Neural progenitor cell (in vitro differentiated cells): ENCODE data around the gene LRRTM4. TPM values are rescaled to one million over a fixed set of nuclear protein-coding genes. Genes with fewer than 3 reads are reported as not detected.

Experiments
- DNase-seq: peaks from one replicate; pipeline ENCODE4 v3.0.0-alpha.2; 2016; ENCODE audit warnings: low spot score
- H2AFZ ChIP-seq: fragments of 200-600 bp; sonication (generic); replicated peaks from 2 replicates; pipeline ENCODE4 v1.6.1; 2016; ENCODE audit warnings: antibody characterized with exemption
- H3F3A ChIP-seq: fragments of 200-600 bp; sonication (generic); 2 replicates; pipeline ENCODE4 v1.6.1; 2016; ENCODE audit warnings: antibody characterized with exemption, low read depth
- H3K27ac ChIP-seq: fragments of 200-600 bp; sonication (generic); 2 replicates; pipeline ENCODE4 v1.5.1; 2016; ENCODE audit warnings: mild to moderate bottlenecking
- H3K27me3 ChIP-seq: fragments of 200-600 bp; sonication (generic); 2 replicates; pipeline ENCODE4 v1.6.1; 2016; ENCODE audit warnings: mild to moderate bottlenecking, moderate library complexity
- H3K36me3 ChIP-seq: fragments of 200-600 bp; sonication (generic); 2 replicates; pipeline ENCODE4 v1.5.1; 2016
- H3K4me1 ChIP-seq: fragments of 200-600 bp; sonication (generic); 2 replicates; pipeline ENCODE4 v1.6.1; 2016; ENCODE audit warnings: mixed run types
- H3K4me2 ChIP-seq: fragments of 200-600 bp; sonication (generic); 2 replicates; pipeline ENCODE4 v1.6.1; 2016
- H3K4me3 ChIP-seq: fragments of 200-600 bp; sonication (generic); 2 replicates; pipeline ENCODE4 v1.5.1; 2016
- H3K79me2 ChIP-seq: fragments of 200-600 bp; sonication (generic); 2 replicates; pipeline ENCODE4 v1.6.1; 2016; ENCODE audit warnings: low read depth
- H3K9ac ChIP-seq: fragments of 200-600 bp; sonication (generic); 2 replicates; pipeline ENCODE4 v1.6.1; 2016
- H3K9me3 ChIP-seq: fragments of 200-600 bp; sonication (generic); 2 replicates; pipeline ENCODE4 v1.5.1; 2016; ENCODE audit warnings: low read depth
- H4K20me1 ChIP-seq: fragments of 200-600 bp; sonication (generic); 2 replicates; pipeline ENCODE4 v1.6.1; 2016; ENCODE audit warnings: low read depth
- H3K27ac Mint-ChIP-seq: 3 replicates; pipeline ENCODE4 v1.8.0; 2021; ENCODE audit warnings: mixed read lengths
- H3K27me3 Mint-ChIP-seq: 2 replicates; pipeline ENCODE4 v1.8.0; 2022; ENCODE audit warnings: low read depth, mild to moderate bottlenecking, inconsistent platforms, moderate library complexity, mixed read lengths; ENCODE audit not compliant: insufficient read depth
- H3K36me3 Mint-ChIP-seq: 3 replicates; pipeline ENCODE4 v1.8.0; 2021; ENCODE audit warnings: mixed read lengths
- H3K4me1 Mint-ChIP-seq: 3 replicates; pipeline ENCODE4 v1.8.0; 2021; ENCODE audit warnings: mixed read lengths
- H3K4me3 Mint-ChIP-seq: 3 replicates; pipeline ENCODE4 v1.8.0; 2021; ENCODE audit warnings: mild to moderate bottlenecking, moderate library complexity, mixed read lengths
- H3K9me3 Mint-ChIP-seq: 3 replicates; pipeline ENCODE4 v1.8.0; 2020; ENCODE audit warnings: mixed read lengths
- CTCF ChIP-seq: fragments of 200-600 bp; sonication (generic); IDR thresholded peaks from 2 replicates; pipeline ENCODE4 v1.5.1; 2017; ENCODE audit warnings: antibody characterized with exemption, mild to moderate bottlenecking
- EZH2 ChIP-seq: fragments of 200-600 bp; sonication (generic); IDR thresholded peaks from 2 replicates; pipeline ENCODE4 v1.6.1; 2017; ENCODE audit warnings: antibody characterized with exemption, mild to moderate bottlenecking, moderate library complexity
- EZH2phosphoT487 ChIP-seq: fragments of 200-600 bp; sonication (generic); IDR thresholded peaks from 2 replicates; pipeline ENCODE4 v1.6.1; 2017; ENCODE audit warnings: antibody characterized with exemption
- total RNA-seq: library from RNA; depleted of rRNA; stranded (reverse); fragments of >200 nt; gene quantifications from 2 replicates; pipeline ENCODE4 v1.2.3, GENCODE V29; 2015; ENCODE audit warnings: low replicate concordance

The LRRTM4 gene
- total RNA-seq, 1 donor from 2014 or later = 20.4 TPM

GRCh38 chr2:77018219-77018618 lies 504.0 kb downstream of the LRRTM4 start:
- Mint-ChIP-seq H3K4me3 (no peak overlapping the region), H3K9me3 (peaks cover 27% of the 10 kb centered on the region), H3K36me3 (peaks cover 8% of the 10 kb centered on the region), H3K4me1 (peaks cover 23% of the 10 kb centered on the region), H3K27ac (no peak overlapping the region), H3K27me3 (peaks cover 1% of the 10 kb centered on the region)
- H3K9me3 ChIP-seq = no peaks in the 10 kb centered on the region
- no peak overlapping the region for H2AFZ ChIP-seq
- no peak overlapping the region for H3K4me3 ChIP-seq
- DNase-seq = peak; percentile 70
- H4K20me1 ChIP-seq = no peaks in the 10 kb centered on the region
- no peak for TF ChIP-seq EZH2
- TF ChIP-seq EZH2phosphoT487 = peak; percentile 95
- TF ChIP-seq CTCF = no peak
- peaks cover 21% of the 10 kb centered on the region for H3K4me1 ChIP-seq
- H3K27me3 ChIP-seq = no peaks in the 10 kb centered on the region
- H3K79me2 ChIP-seq = no peaks in the 10 kb centered on the region
- H3F3A ChIP-seq = no peaks in the 10 kb centered on the region
- H3K27ac ChIP-seq = no peak overlapping the region
- no peak overlapping the region for H3K9ac ChIP-seq
- H3K36me3 ChIP-seq = no peaks in the 10 kb centered on the region
- peak overlapping the region; percentile 45 for H3K4me2 ChIP-seq

- H3F3A ChIP-seq = no peaks in the 10 kb centered on the region
- no peak for TF ChIP-seq CTCF
- TF ChIP-seq EZH2phosphoT487 = no peak
- TF ChIP-seq EZH2 = no peak
- Mint-ChIP-seq H3K27ac (no peak overlapping the region), H3K27me3 (peaks cover 4% of the 10 kb centered on the region), H3K9me3 (peaks cover 20% of the 10 kb centered on the region), H3K4me1 (peaks cover 28% of the 10 kb centered on the region), H3K4me3 (no peak overlapping the region), H3K36me3 (peaks cover 7% of the 10 kb centered on the region)
- H3K4me1 ChIP-seq = peaks cover 21% of the 10 kb centered on the region
- H3K4me2 ChIP-seq = no peak overlapping the region
- no peak overlapping the region for H3K27ac ChIP-seq
- no peak overlapping the region for H3K9ac ChIP-seq
- H3K79me2 ChIP-seq = no peaks in the 10 kb centered on the region
- H3K9me3 ChIP-seq = no peaks in the 10 kb centered on the region
- no peak for DNase-seq
- no peak overlapping the region for H3K4me3 ChIP-seq
- H4K20me1 ChIP-seq = no peaks in the 10 kb centered on the region
- no peaks in the 10 kb centered on the region for H3K36me3 ChIP-seq
- no peaks in the 10 kb centered on the region for H3K27me3 ChIP-seq
- no peak overlapping the region for H2AFZ ChIP-seq
These were observed 504.8 kb downstream of the LRRTM4 start for GRCh38 chr2:77017355-77017745.

- Histone ChIP-seq H3F3A (no peaks in the 10 kb centered on the region), H3K4me3 (no peak overlapping the region), H3K9me3 (no peaks in the 10 kb centered on the region), H2AFZ (no peak overlapping the region), H3K79me2 (no peaks in the 10 kb centered on the region), H3K36me3 (no peaks in the 10 kb centered on the region), H3K4me2 (no peak overlapping the region), H3K4me1 (peaks cover 21% of the 10 kb centered on the region), H4K20me1 (no peaks in the 10 kb centered on the region), H3K9ac (no peak overlapping the region), H3K27me3 (no peaks in the 10 kb centered on the region), H3K27ac (no peak overlapping the region)
- Mint-ChIP-seq H3K36me3 (peaks cover 2% of the 10 kb centered on the region), H3K27ac (no peak overlapping the region), H3K4me3 (no peak overlapping the region), H3K4me1 (peaks cover 30% of the 10 kb centered on the region), H3K27me3 (peaks cover 4% of the 10 kb centered on the region), H3K9me3 (peaks cover 14% of the 10 kb centered on the region)
- no peak for DNase-seq
- TF ChIP-seq EZH2phosphoT487 = no peak
- no peak for TF ChIP-seq EZH2
- TF ChIP-seq CTCF = no peak
These were observed 505.5 kb downstream of the LRRTM4 start for GRCh38 chr2:77016443-77017354.
